ENCODE data around the gene UBA3. TPM values are rescaled to one million over a fixed set of nuclear protein-coding genes. Genes with fewer than 3 reads are reported as not detected.

The UBA3 gene
- total RNA-seq, 1 donor from 2014 or later: 127 TPM

DNA sequence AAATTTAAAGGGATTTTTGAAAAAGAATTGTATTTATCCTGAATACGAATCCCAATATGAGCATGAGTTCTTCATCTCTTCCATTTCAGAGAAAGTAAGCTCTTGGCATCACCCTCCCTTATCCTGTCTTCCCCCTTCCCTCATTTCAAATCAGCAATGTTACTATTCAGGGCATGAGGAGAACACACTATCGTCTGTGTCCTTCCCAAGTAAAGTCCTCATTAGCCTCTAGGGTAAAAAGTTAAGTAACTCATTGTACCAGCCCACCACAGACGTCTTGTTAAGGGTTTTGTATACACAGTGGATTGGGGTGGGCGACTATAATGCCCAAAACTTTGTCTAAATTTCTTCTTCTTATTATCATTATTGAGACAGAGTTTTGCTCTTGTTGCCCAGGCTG lies 19.4 kb upstream of the UBA3 start:
- intact Hi-C loops (cut with micrococcal nuclease): no loop called here

DNA sequence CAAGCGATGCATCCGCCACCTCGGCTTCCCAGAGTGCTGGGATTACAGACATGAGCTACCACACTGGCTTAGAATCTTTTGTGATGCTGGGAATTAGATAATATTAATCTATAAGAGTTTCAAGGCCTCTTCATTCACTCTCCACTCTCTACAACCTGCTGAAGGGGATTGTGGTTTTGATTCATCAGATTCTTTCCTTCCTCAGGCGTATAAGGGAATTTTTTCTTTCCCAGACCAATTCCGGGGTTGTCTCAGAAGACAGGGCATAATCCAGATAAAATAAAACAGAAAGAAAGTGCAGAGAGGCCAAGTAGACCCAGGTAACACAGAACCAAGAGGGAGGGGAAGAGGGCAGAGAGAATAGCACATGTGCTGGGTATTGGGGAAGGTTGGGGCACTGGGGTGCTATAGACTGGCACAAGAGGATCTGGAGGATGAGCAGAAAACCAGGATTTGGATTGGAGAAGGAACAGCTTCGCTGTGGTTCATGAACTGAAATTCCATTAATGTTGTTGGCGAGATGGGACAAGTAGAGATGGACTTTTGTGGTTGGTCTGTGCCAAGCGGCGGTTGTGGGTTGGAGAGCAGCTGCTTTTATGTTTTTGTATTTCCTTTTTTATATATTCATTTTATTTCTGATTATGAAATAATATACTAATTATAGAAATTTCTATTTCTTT lies 17.4 kb upstream of the UBA3 start:
- intact Hi-C loops (cut with micrococcal nuclease): no loop called here

DNA sequence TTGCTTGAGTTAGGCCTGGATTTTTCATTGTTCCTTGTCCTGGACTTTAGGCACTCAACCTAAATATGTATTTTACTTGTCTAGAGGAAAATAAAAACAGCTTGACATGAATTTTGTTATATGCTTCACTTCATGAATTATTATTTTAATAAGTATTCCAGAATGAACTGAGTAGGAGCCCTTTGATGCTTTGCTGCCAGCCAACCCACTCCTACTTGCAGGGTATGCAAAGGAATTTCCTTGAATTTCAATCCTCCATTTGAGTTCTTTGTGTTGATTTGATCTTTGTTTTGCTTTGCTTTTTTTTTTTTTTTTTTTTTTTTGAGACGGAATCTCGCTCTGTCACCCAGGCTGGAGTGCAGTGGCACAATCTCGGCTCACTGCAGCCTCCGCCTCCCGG lies 16.1 kb upstream of the UBA3 start:
- intact Hi-C loops (cut with micrococcal nuclease): no loop called here

GRCh38 chr3:69095636-69096035 lies 15.5 kb upstream of the UBA3 start:
- intact Hi-C loops (cut with micrococcal nuclease): no loop called here

DNA sequence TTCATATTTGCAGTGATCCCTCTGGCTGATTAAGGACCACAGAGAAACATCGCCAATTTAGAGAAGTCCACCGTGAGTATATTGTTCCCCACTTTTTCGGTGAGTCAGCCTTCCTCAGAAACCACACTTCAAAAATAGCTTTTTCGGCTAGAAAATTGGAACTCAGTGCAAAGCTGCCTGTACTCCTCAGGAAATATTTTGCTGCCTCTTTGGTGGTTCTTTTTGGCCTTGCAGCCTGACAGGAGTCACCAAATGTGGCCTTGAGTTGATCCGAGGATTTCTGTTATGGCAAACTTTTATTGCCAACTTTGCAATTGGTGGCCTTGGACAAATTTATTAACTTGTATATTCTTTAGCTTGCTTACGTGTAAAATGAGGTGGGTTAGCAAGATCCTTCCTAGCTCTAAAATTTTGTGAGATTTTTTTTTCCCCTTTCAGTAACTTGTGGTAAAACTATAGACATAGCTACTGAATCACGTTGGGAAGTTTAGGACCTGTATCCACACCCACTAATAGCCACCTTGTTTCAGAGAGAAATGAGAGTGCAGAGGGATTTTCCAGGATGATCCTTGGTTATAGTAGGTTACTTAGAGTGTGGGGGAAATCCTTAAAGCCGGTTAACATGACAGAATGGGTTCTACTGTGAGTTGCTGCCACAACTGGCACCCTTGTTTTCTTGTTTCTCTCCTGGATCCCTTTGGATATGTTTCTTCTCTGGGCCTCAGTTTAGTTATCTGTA lies 14.5 kb upstream of the UBA3 start:
- intact Hi-C loops (cut with micrococcal nuclease): no loop called here

DNA sequence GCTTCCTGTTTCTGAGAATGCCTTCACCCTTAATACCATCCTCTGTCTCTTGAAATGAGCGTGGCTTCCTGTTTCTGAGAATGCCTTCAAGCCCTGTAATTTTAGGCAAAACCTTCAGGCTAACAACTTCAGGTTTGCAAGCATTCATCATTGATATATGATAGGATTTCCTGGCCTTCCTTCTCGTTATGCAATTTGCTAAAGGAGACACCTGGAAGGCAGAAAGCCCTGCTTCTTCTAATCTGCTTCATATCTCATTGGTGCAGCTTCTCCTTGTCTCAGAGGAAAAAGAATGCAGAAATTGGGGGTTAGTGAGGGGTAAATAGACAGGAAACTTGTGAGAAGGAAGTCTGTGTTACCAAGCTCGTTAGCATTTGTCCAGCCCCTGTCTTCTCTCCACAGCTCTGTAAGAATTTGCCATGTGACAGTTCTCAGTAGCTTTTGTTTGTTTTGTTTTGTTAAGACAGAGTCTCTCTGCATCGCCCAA lies 11.9 kb upstream of the UBA3 start:
- intact Hi-C loops (cut with micrococcal nuclease): loop anchor here (1.0 kb wide), 3 partner anchors 8 to 40 kb away; partner anchors contain the start of genes ARL6IP5, TMF1 and UBA3

DNA sequence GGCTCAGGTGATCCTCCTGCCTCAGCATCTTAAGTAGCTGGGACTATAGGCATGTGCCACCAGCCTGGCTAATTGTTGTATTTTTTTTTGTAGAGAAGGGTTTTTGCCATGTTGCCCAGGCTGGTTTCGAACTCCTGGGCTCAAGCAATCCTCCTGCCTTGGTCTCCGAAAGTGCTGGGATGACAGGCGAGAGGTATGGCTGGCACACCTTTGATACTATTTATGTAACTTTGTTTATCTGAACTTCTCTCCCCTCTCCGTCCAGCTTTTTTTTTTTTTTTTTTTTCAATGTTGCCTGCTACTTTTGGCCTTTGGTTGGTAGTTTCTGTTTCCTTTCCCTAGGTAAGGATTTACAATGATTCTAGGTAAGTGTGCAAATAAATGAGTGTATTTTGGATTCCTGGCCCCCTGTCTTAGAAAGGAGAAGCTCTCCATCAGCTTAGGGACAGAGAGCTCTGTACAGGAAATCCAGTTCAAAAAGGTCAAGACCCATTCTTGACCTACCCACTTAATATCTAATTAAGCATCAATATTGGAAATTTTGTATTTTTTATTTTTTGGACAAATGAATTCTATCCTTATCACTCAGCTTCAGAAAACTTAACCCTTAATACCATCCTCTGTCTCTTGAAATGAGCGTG lies 11.3 kb upstream of the UBA3 start:
- intact Hi-C loops (cut with micrococcal nuclease): loop anchor here (1.0 kb wide), 3 partner anchors 7 to 39 kb away; partner anchors contain the start of genes ARL6IP5, TMF1 and UBA3

DNA sequence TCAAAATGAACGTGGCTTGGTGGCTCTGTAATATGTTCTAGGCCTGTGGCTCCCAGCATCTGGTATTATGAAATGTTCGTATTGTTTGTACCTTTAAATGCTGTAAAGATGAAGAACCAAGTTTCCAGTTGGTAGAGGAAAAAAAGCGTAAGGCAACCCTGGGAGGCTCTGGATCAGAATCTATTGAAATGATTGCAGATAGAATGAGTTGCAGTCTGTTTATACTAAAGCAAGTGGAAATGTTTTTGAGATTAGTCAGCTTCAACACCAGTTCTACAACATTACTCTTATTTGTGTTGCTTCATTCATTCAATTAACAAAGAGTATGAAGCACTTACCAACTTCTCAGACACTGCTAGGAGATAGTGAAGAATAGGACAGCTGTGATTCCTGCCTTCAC lies 9.9 kb upstream of the UBA3 start:
- intact Hi-C loops (cut with micrococcal nuclease): no loop called here

DNA sequence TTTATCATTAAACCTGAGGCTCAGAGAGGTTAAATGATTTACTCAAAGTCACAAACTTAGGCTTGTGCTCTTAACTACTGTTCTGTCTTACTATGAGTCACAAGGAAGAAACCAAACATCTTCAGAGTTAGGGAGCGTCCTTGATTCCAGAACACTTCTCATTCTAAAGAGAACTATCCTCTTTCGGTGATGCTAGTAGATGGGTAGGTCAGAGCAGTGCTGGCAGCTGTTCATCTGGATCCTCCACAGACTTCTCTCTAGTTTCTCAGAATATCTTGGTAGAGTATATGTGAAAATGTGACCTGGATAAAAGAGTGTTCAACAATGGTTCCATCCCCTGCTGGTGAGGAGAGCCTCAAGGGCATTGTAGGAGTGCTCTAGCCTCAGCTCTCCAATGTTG lies 7.9 kb upstream of the UBA3 start:
- intact Hi-C loops (cut with micrococcal nuclease): loop anchor here (10.0 kb wide), 1 partner anchor 2003 kb away; no protein-coding TSS in a partner anchor

- intact Hi-C loops (cut with micrococcal nuclease): loop anchor here (10.0 kb wide), 1 partner anchor 2002 kb away; no protein-coding TSS in a partner anchor
Measured at GRCh38 chr3:69087030-69087791, 7.0 kb upstream of the UBA3 start.

DNA sequence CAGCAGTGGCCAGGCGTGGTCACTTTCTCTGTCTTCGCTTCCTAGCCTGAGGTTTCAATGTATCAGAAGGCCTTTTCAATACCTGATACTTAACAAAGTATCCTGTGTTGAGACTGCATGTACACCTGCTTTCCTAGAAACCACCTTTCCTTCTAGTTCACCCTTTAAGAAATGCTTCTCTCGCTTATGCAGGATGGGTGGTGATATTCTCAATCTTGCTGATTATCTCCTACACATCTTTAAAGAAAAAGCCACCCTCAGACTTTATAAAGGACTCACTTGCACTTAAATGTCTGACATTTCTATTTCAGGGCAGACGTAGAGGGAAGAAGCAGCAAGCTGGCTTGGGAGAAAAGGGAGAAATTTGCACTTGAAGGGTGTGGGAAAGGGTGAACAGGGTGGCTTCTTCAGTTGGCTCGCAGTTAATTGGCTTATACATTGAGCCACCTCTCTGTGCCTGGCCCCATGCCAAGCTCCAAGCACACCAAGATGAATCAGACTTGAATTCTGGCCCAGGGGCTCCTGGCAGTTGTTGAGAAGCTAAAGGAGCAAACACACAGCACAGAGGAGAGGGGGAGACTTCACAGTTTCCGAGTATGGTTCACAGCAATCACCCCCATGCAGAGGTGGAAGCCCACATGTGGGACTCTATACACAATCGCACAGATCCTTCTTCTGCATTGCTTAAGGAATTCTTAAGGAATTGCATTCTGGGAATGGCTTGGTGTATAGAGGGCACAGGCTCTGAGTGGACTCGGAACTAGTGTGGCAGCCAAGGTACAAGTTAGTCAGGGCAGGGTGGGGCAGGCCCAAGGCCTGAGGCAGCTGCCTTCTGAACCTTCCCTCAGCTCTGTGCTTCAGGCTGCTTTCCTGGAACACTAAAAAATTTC lies 5.9 kb upstream of the UBA3 start:
- intact Hi-C loops (cut with micrococcal nuclease): loop anchor here (1.0 to 10.0 kb wide), 4 partner anchors 21 to 2001 kb away; partner anchors contain the start of gene SUCLG2

GRCh38 chr3:69085168-69085832 lies 5.1 kb upstream of the UBA3 start:
- intact Hi-C loops (cut with micrococcal nuclease): loop anchor here (2.0 to 10.0 kb wide), 3 partner anchors 242 to 2000 kb away; partner anchors contain the start of gene SUCLG2

DNA sequence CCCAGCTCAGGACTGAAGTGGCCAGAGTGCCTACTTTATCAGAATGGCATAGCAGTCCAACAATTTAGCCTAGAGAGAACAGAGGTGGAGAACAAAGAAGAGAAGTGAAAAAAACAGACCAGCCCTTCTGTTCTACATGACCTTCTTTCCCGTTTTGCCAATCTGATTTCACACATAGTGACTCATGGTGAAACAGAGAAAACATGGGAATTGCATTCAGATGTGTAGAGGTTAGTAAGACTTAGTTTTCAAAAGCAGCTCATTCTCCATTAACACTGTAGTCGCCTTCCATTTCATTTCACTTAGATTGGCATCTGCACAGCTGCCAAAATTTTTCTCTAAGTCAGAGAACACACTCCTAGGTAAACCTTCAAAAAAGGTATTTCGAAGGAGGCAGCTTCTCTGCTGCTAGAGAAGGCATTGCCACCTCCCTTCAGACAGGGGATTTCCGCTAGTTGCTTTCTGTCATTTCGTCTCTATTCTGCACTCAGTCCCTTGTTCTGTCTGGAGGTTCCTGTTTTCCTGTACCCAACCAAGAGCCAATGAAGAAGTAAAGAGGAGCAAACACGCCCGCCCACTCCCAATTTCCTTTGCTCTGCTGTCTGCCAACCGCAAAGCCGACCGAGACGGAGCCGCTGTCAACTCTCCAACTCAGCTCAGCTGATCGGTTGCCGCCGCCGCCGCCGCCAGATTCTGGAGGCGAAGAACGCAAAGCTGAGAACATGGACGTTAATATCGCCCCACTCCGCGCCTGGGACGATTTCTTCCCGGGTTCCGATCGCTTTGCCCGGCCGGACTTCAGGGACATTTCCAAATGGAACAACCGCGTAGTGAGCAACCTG lies 4.4 kb upstream of the UBA3 start, which contains the start of gene ARL6IP5:
Gene ARL6IP5, plus strand, starts transcription at position 612 of the 842 bp plus-strand sequence. Its CDS starts 111 bp downstream, at position 723.
- intact Hi-C loops (cut with micrococcal nuclease): loop anchor here (1.0 to 10.0 kb wide), 8 partner anchors 8 to 2000 kb away; partner anchors contain the start of genes EOGT, SUCLG2 and TMF1

DNA sequence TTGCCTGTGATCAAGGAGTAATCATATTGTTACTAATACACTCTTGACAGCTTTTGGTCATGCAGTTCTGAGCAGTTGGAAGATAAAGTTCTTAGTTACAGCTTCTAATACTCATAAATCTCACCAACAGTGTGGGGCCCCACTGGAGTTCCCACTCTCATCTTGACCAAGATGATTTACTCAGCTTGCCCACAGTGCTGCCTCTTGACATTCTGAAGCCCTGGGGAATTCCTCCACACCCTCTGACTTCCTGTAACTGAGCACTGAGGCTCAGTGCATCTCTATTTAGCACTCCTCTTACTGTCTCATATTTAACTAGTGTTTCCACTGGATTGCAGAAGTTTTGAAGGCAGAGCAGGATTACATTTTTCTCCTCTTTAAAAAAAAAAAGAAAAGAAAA lies 2.6 kb upstream of the UBA3 start:
- intact Hi-C loops (cut with micrococcal nuclease): loop anchor here (5.0 to 10.0 kb wide), 2 partner anchors 1979 to 1998 kb away; no protein-coding TSS in a partner anchor

DNA sequence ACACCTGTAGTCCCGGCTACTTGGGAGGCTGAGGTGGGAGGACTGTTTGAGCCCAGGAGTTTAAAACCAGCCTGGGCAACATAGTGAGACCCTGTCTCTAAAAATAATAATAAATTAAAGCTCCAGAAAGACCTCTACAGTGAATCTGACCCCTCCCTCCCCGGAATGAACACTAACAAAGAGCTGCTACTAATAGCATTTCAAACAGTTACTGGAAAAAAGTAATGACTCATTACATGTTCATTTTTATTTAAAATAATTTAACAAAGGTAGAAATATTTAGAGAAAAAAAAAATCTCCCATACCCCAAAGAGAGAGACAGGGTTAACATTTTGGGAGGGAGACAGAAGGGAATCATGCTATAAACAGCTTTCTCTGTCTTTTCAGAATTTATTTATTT lies 2.2 kb upstream of the UBA3 start:
- intact Hi-C loops (cut with micrococcal nuclease): loop anchor here (5.0 to 10.0 kb wide), 2 partner anchors 1980 to 1998 kb away; no protein-coding TSS in a partner anchor

- intact Hi-C loops (cut with micrococcal nuclease): loop anchor here (5.0 to 10.0 kb wide), 2 partner anchors 1981 to 1997 kb away; no protein-coding TSS in a partner anchor
Measured at GRCh38 chr3:69081583-69082262, 1.6 kb upstream of the UBA3 start.

Measured in T-helper 1 cell treated with Interleukin-12 subunit alpha and Interleukin-12 subunit beta and Interleukin-4 antibody, amounts not matched to agents 30 ng/mL and 1 ng/mL, for 36 hours (primary cell).